WTC11 (cell line): Measurements from ENCODE around the gene STON2.

ENCODE experiments used
- CTCF ChIP-seq: fragments of 200-600 bp; IDR thresholded peaks from 2 replicates; pipeline ENCODE4 v1.8.0; 2022; ENCODE audit warnings: antibody characterized with exemption
- ETV6 ChIP-seq: sonication (generic); formaldehyde crosslinking; IDR thresholded peaks from 2 replicates; pipeline ENCODE4 v1.8.1; 2022; ENCODE audit warnings: mild to moderate bottlenecking, missing genetic modification reagents
- NR3C1 ChIP-seq: sonication (generic); formaldehyde crosslinking; conservative IDR thresholded peaks from 2 replicates; pipeline ENCODE4 v1.8.1; 2023; ENCODE audit warnings: low read depth, mild to moderate bottlenecking, missing genetic modification reagents
- SP1 ChIP-seq: sonication (generic); formaldehyde crosslinking; conservative IDR thresholded peaks from 2 replicates; pipeline ENCODE4 v1.8.1; 2022; ENCODE audit warnings: missing genetic modification reagents
- TEAD1 ChIP-seq: sonication (generic); formaldehyde crosslinking; IDR thresholded peaks from 2 replicates; pipeline ENCODE4 v1.8.0; 2022; ENCODE audit warnings: mild to moderate bottlenecking, missing genetic modification reagents
- ZNF121 ChIP-seq: sonication (generic); formaldehyde crosslinking; IDR thresholded peaks from 2 replicates; pipeline ENCODE4 v1.8.0; 2023; ENCODE audit warnings: missing genetic modification reagents

GRCh38 chr14:81324011-81324410, 76.1 kb downstream of the STON2 start:
- no peak for TF ChIP-seq CTCF
- no peak for TF ChIP-seq NR3C1 (CRISPR knock-in tag)
- no peak for TF ChIP-seq ZNF121 (CRISPR knock-in tag)
- no peak for TF ChIP-seq ETV6 (CRISPR knock-in tag)
- no peak for TF ChIP-seq TEAD1
- TF ChIP-seq SP1 = no peak
